NT2/D1 (cell line): Measurements from ENCODE around the gene APPL2.

Experiments
- SUZ12 ChIP-seq: IDR thresholded peaks from 2 replicates; pipeline ENCODE4 v1.6.1; 2011; ENCODE audit not compliant: insufficient read length, insufficient read depth; ENCODE audit errors: extremely low read depth
- YY1 ChIP-seq: IDR thresholded peaks from 2 replicates; pipeline ENCODE4 v1.6.1; 2011; ENCODE audit not compliant: insufficient read length, insufficient read depth
- ZNF274 ChIP-seq: IDR thresholded peaks from 2 replicates; pipeline ENCODE4 v1.6.1; 2011; ENCODE audit warnings: mild to moderate bottlenecking, low read depth, low read length

GRCh38 chr12:105177208-105177607, 58.8 kb downstream of the APPL2 start:
- TF ChIP-seq SUZ12 = no peak
- TF ChIP-seq ZNF274 = no peak
- TF ChIP-seq YY1 = no peak
